ENCODE data around the gene ADD3.

GRCh38 chr10:109968953-109969759 is 38.6 kb upstream of the ADD3 start:
- TF ChIP-seq CTCF (conservative IDR thresholded peaks at IDR 0.05; ENCODE audit: low read length) (no peak), EZH2phosphoT487 (IDR thresholded peaks at IDR 0.05; ENCODE audit: borderline replicate concordance) (no peak)
